CD4-positive, CD25-positive, alpha-beta regulatory T cell (primary cell): Measurements from ENCODE around the gene BRD3OS. TPM values are rescaled to one million over a fixed set of nuclear protein-coding genes. Genes with fewer than 3 reads are reported as not detected.

ENCODE experiments used
- ATAC-seq, 2 donors: fragments of 150-1000 bp; cut with Tn5 transposase; one replicate each; pipeline ENCODE4 v1.10.0; 2021; ENCODE audit warnings: low read depth in 2 of 2, moderate number of reproducible peaks in 2 of 2, moderate library complexity in 1 of 2
- DNase-seq, 3 donors: peaks; one replicate each; pipeline versions ENCODE4 v3.0.0 to v3.0.0-alpha.2; 2012 to 2022; ENCODE audit warnings: mixed read lengths in 1 of 3
- H3K27ac ChIP-seq: one replicate; pipeline ENCODE4 v1.7.0; 2013; ENCODE audit warnings: mild to moderate bottlenecking, low read length; ENCODE audit not compliant: insufficient read depth, poor library complexity, severe bottlenecking
- H3K27me3 ChIP-seq: one replicate; pipeline ENCODE4 v1.7.0; 2013; ENCODE audit warnings: low read length; ENCODE audit not compliant: control insufficient read depth, insufficient read depth
- H3K36me3 ChIP-seq: one replicate; pipeline ENCODE4 v1.7.0; 2013; ENCODE audit warnings: mild to moderate bottlenecking, low read length, moderate library complexity; ENCODE audit not compliant: control insufficient read depth, insufficient read depth
- H3K4me1 ChIP-seq: 2 replicates; pipeline ENCODE4 v1.7.0; 2013; ENCODE audit warnings: mild to moderate bottlenecking, low read length; ENCODE audit not compliant: insufficient read depth, control insufficient read depth, poor library complexity, severe bottlenecking
- H3K4me3 ChIP-seq: one replicate; pipeline ENCODE4 v1.7.0; 2013; ENCODE audit warnings: low read depth, mild to moderate bottlenecking, low read length, moderate library complexity
- H3K9me3 ChIP-seq, 2 experiments: 1 replicate in 1 of 2; 2 replicates in 1 of 2; pipeline ENCODE4 v1.7.0; 2013; ENCODE audit warnings: low read length in 2 of 2, mild to moderate bottlenecking in 1 of 2, moderate library complexity in 1 of 2; ENCODE audit not compliant: control insufficient read depth in 2 of 2
- H3K27ac Mint-ChIP-seq, 3 donors: one replicate each; pipeline ENCODE4 v1.8.0; 2020 to 2022; ENCODE audit warnings: mild to moderate bottlenecking in 3 of 3, mixed read lengths in 3 of 3, moderate library complexity in 2 of 3
- H3K27me3 Mint-ChIP-seq: one replicate; pipeline ENCODE4 v1.8.0; 2022; ENCODE audit warnings: mild to moderate bottlenecking, mixed read lengths
- H3K36me3 Mint-ChIP-seq: one replicate; pipeline ENCODE4 v1.8.0; 2020; ENCODE audit warnings: mixed read lengths
- H3K4me1 Mint-ChIP-seq, 4 donors: one replicate each; pipeline ENCODE4 v1.8.0; 2020 to 2022; ENCODE audit warnings: mixed read lengths in 4 of 4, mild to moderate bottlenecking in 1 of 4
- H3K4me3 Mint-ChIP-seq, 4 donors: one replicate each; pipeline ENCODE4 v1.8.0; 2020 to 2022; ENCODE audit warnings: mild to moderate bottlenecking in 4 of 4, mixed read lengths in 4 of 4, moderate library complexity in 3 of 4
- H3K9me3 Mint-ChIP-seq, 7 donors: one replicate each; pipeline ENCODE4 v1.8.0; 2020 to 2022; ENCODE audit warnings: mixed read lengths in 7 of 7, mild to moderate bottlenecking in 3 of 7, moderate library complexity in 2 of 7
- polyA plus RNA-seq, 4 donors: library from polyadenylated mRNA; unstranded; fragments of 300-500 nt; fragmentation: Illumina TruSeq; gene quantifications; one replicate each; pipeline ENCODE4 v1.2.3, GENCODE V29; 2021
- total RNA-seq: library from RNA; stranded (reverse); gene quantifications from one replicate; pipeline ENCODE4 v1.2.3, GENCODE V29; 2022

BRD3OS gene
- total and polyA plus RNA-seq, 5 donors from 2014 or later: 4.6 to 20.6 (median 16.8) TPM

GRCh38 chr9:133991964-133992779 is 33.1 kb upstream of the BRD3OS start, which contains the start of gene VAV2:
TSS of gene VAV2 (minus strand) at chr9:133992324. CDS start at chr9:133992278, 46 bp downstream.
- Histone ChIP-seq H3K9me3 (no peaks in the 10 kb centered on the region), H3K27ac (peak within 1 kb of the TSS; percentile 33), H3K4me1 (peaks cover 25% of the 10 kb centered on the region), H3K36me3 (no peaks in the 10 kb centered on the region), H3K4me3 (no peak within 1 kb of the TSS), H3K27me3 (no peaks in the 10 kb centered on the region)
- H3K4me3 Mint-ChIP-seq: peak within 1 kb of the TSS; percentile 67 to 87 (median 78)
- H3K27me3 Mint-ChIP-seq: peaks cover 13% of the 10 kb centered on the region
- H3K27ac Mint-ChIP-seq: no peak within 1 kb of the TSS
- ATAC-seq (peak; percentile 30 to 47), DNase-seq (peak; percentile 21 to 33 (median 31))
- no peaks in the 10 kb centered on the region for H3K9me3 Mint-ChIP-seq
- no peaks in the 10 kb centered on the region for H3K36me3 Mint-ChIP-seq
- peaks cover 0 to 10% (median 0%) of the 10 kb centered on the region in 4 donors for H3K4me1 Mint-ChIP-seq

- no peak overlapping the region for H3K27ac Mint-ChIP-seq
- peaks cover 0 to 10% (median 0%) of the 10 kb centered on the region in 4 donors for H3K4me1 Mint-ChIP-seq
- H3K4me3 ChIP-seq: no peak overlapping the region
- no peaks in the 10 kb centered on the region for H3K36me3 Mint-ChIP-seq
- H3K36me3 ChIP-seq: no peaks in the 10 kb centered on the region
- peak overlapping the region; percentile 33 for H3K27ac ChIP-seq
- H3K9me3 Mint-ChIP-seq: no peaks in the 10 kb centered on the region
- no peaks in the 10 kb centered on the region for H3K27me3 ChIP-seq
- H3K27me3 Mint-ChIP-seq: peaks cover 13% of the 10 kb centered on the region
- peak; percentile 61 to 71 (median 66) for DNase-seq
- H3K4me1 ChIP-seq: peaks cover 25% of the 10 kb centered on the region
- H3K4me3 Mint-ChIP-seq: peak overlapping the region; percentile 63 to 87 (median 72)
- no peaks in the 10 kb centered on the region for H3K9me3 ChIP-seq
- peak; percentile 79 to 80 for ATAC-seq
These were observed 32.3 kb upstream of the BRD3OS start for GRCh38 chr9:133992780-133993634.

GRCh38 chr9:133993635-133994253 is 31.5 kb upstream of the BRD3OS start:
- Histone ChIP-seq H3K4me1 (peaks cover 25% of the 10 kb centered on the region), H3K9me3 (no peaks in the 10 kb centered on the region), H3K27ac (no peak overlapping the region), H3K27me3 (no peaks in the 10 kb centered on the region), H3K36me3 (no peaks in the 10 kb centered on the region), H3K4me3 (no peak overlapping the region)
- no peak for DNase-seq
- Mint-ChIP-seq H3K4me1 (peaks cover 0 to 10% (median 0%) of the 10 kb centered on the region in 4 donors), H3K9me3 (no peaks in the 10 kb centered on the region), H3K36me3 (no peaks in the 10 kb centered on the region), H3K27me3 (peaks cover 10% of the 10 kb centered on the region), H3K27ac (no peak overlapping the region), H3K4me3 (peak overlapping the region; percentile 10 to 87 (median 72))
- no peak for ATAC-seq

GRCh38 chr9:133994353-133995011 is 30.8 kb upstream of the BRD3OS start:
- peaks cover 0 to 10% (median 0%) of the 10 kb centered on the region in 4 donors for H3K4me1 Mint-ChIP-seq
- peak; percentile 55 to 60 (median 59) for DNase-seq
- Histone ChIP-seq H3K36me3 (no peaks in the 10 kb centered on the region), H3K9me3 (no peaks in the 10 kb centered on the region), H3K4me1 (peaks cover 25% of the 10 kb centered on the region), H3K4me3 (no peak overlapping the region), H3K27ac (no peak overlapping the region), H3K27me3 (no peaks in the 10 kb centered on the region)
- peak overlapping the region; percentile 49 to 75 (median 70) for H3K4me3 Mint-ChIP-seq
- H3K36me3 Mint-ChIP-seq: no peaks in the 10 kb centered on the region
- H3K27me3 Mint-ChIP-seq: peaks cover 4% of the 10 kb centered on the region
- H3K9me3 Mint-ChIP-seq: no peaks in the 10 kb centered on the region
- ATAC-seq: peak; percentile 30 to 32
- peak overlapping the region in 1 of 3 donors; percentile 71 for H3K27ac Mint-ChIP-seq

- DNase-seq: no peak
- ATAC-seq: no peak
- no peak overlapping the region for H3K4me3 ChIP-seq
- Mint-ChIP-seq H3K4me1 (peaks cover 0 to 10% (median 0%) of the 10 kb centered on the region in 4 donors), H3K9me3 (peaks cover 0 to 2% (median 0%) of the 10 kb centered on the region in 7 donors), H3K27me3 (peaks cover 4% of the 10 kb centered on the region), H3K36me3 (no peaks in the 10 kb centered on the region), H3K4me3 (peak overlapping the region in 1 of 4 donors; percentile 49), H3K27ac (no peak overlapping the region)
- H3K36me3 ChIP-seq: no peaks in the 10 kb centered on the region
- H3K9me3 ChIP-seq: no peaks in the 10 kb centered on the region
- H3K27me3 ChIP-seq: no peaks in the 10 kb centered on the region
- no peak overlapping the region for H3K27ac ChIP-seq
- peaks cover 25% of the 10 kb centered on the region for H3K4me1 ChIP-seq
These were observed 30.0 kb upstream of the BRD3OS start for GRCh38 chr9:133995012-133995896.

GRCh38 chr9:133996531-133997520 is 28.5 kb upstream of the BRD3OS start:
- H3K9me3 ChIP-seq: no peaks in the 10 kb centered on the region
- no peak overlapping the region for H3K4me3 ChIP-seq
- no peaks in the 10 kb centered on the region for H3K36me3 ChIP-seq
- peaks cover 0 to 2% (median 0%) of the 10 kb centered on the region in 7 donors for H3K9me3 Mint-ChIP-seq
- no peaks in the 10 kb centered on the region for H3K27me3 ChIP-seq
- peak overlapping the region in 1 of 3 donors; percentile 14 for H3K27ac Mint-ChIP-seq
- H3K27me3 Mint-ChIP-seq: peaks cover 4% of the 10 kb centered on the region
- peaks cover 15% of the 10 kb centered on the region for H3K4me1 ChIP-seq
- H3K27ac ChIP-seq: no peak overlapping the region
- H3K4me3 Mint-ChIP-seq: no peak overlapping the region
- H3K4me1 Mint-ChIP-seq: peaks cover 0 to 7% (median 0%) of the 10 kb centered on the region in 4 donors
- DNase-seq (no peak), ATAC-seq (no peak)
- no peaks in the 10 kb centered on the region for H3K36me3 Mint-ChIP-seq
